ENCODE data around the gene YWHAB.

The YWHAB gene

DNA sequence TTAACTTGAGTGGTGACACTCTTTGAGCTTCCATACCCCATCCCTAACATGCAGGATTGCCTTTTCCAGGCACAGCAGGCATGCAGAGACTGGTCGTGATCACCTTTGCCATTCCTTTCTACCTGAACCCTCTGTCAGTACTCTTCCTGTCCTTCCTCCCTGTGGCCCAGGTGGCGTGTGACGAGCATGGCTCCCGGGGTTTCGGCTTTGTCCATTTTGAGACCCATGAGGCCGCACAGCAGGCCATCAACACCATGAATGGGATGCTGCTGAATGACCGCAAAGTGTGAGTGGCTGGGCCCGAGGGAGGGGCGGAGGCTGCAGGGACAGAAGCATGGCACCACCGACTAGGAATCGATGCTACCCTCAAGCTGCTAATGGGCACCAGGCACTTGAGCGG is 31.1 kb downstream of the YWHAB start:
- DNase-seq = no peak

DNA sequence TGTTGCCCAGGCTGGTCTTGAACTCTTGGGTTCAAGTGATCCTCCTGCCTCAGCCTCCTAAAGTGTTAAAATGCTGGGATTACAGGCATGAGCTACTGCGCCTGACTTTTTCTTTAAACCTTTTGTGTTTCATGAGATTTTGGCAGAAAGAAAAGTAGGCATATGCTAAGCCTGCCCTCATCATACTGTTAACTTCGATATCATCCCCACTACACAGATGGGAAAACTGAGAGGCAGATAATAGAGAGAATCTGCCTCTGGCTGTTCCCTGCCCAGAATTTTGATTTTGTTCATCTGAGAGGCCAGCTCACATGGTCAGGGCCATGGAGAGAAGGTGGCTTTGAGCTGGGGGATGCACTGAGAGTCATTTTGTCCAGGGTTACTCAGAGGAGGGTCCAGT is 31.9 kb downstream of the YWHAB start:
- no peak for DNase-seq

DNA sequence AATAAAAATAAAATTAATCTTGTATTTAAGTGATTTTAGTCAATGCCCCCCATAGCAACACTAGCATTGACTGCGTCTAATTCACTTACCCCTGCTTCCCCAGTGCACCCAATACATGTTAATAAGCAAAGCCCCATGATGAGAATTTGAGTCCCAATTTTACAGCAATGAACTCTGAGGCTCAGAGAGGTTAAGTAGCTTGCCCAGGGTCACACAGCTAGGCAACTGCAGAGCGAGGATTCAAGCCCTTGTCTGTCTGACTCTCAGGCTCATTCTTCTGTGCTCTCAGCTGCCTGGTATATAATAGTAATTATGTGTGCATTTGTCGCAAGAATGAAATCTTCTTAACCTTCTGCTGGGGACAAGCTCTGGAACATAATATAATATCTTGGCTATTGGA is 32.8 kb downstream of the YWHAB start:
- DNase-seq = no peak

DNA sequence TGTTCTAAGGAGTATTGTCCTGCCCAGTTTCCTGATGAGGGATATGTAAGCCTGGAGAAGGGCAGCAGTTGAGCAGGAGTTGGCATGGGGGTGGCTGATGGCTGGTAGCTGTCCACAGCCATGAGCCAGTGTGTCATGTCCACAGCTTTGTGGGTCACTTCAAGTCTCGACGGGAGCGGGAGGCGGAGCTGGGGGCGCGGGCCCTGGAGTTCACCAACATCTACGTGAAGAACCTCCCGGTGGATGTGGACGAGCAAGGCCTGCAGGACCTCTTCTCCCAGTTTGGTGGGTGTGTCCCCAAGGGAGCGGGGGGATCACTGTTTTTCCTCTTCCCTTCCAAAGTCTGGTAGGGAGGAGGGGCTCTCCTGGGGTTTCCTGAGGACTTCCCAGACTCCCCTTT is 33.3 kb downstream of the YWHAB start:
- no peak for DNase-seq

DNA sequence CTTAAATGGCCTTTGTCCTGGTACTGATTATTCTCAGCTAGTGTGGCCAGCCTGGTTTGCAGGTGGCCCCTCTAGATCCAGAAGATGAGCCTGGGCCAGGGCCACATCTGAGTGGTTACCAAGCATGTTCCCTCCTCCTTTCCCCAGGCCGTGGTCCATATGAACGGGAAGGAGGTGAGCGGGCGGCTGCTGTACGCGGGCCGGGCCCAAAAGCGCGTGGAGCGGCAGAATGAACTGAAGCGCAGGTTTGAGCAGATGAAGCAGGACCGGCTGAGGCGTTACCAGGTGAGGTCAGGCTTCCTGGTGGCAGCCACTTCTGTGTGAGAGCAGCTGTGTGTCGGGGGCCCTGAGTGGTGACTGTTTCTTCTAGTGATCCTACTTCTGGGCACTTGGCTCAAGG is 35.9 kb downstream of the YWHAB start:
- no peak for DNase-seq

DNA sequence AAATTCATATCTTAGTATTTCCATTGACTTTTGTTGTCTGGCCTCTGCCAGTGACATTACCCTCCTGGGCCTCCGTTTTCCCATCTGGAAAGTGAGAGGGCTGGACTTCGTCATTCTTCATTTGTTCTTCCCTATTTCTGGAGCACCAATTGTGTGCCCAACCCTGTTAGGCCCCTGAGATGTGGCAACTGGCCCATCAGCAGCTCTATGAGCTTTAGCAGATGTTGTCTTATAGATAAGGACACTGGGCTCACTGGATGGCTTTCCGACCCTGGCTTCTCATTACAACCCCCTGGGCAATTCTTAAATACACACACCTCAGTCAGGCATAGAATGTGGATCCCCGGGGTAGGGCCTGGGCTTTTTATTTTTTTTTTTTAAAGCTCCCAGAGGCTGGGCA is 39.0 kb downstream of the YWHAB start:
- DNase-seq = no peak

DNA sequence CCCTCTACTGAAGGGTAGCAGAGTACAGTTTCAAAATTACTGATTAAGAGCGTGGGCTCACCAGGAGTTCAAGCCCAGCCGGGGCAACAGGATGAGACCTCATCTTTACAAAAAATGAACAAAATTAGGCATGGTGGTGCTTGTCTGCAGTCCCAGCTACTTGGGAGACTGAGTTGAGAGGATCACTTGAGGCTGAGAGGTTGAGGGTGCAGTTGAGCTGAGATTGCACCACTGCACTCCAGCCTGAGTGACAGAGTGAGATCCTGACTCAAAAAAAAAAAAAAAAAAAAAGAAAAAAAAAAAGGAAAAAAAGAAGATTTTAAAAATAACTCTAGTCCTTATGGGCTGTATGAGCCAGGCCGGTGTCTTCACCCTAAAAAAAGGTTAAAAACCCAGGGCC is 43.1 kb downstream of the YWHAB start:
- no peak for DNase-seq

DNA sequence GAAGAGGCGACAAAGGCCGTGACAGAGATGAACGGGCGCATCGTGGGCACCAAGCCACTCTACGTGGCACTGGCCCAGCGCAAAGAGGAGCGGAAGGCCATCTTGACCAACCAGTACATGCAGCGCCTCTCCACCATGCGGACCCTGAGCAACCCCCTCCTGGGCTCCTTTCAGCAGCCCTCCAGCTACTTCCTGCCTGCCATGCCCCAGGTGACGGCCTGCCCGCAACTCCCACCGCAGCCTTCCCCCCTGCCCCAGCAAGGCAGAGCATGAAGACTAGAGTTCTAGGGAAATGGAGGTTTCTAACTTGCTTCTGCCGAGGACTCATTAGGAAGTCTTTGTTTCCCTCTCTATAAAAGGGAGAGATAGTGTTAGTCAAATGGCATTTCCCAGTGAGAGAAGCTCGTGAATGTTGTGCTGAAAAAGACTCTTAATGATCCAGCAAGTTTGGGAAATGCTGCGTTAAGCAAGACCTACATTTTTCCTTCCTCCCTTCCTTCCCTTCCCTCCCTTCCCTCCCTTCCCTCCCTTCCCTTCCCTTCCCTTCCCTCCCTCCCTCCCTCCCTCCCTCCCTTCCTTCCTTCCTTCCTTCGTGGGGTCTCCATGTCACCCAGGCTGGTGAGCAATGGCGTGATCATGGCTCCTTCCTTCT is 45.1 kb downstream of the YWHAB start:
- DNase-seq = no peak

DNA sequence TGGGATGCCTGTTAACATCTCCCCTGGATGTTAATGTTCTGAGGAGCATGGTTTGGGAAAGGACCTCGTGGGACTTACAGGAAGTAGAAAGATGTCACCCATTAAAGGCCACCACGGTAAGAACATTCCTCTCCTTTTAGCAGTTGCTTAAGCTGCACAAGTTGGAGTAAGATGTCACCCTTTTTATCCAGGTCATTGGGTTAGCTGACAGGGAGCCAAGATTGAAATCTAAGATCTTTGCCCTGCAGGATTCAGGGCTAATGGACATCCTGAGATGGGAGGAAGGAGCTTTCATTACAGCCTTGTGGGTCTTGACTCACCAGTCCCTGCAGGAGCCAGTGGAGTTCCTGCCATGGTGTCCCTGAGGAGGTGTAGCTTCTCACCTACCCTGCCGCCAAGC is 46.4 kb downstream of the YWHAB start:
- no peak for DNase-seq

DNA sequence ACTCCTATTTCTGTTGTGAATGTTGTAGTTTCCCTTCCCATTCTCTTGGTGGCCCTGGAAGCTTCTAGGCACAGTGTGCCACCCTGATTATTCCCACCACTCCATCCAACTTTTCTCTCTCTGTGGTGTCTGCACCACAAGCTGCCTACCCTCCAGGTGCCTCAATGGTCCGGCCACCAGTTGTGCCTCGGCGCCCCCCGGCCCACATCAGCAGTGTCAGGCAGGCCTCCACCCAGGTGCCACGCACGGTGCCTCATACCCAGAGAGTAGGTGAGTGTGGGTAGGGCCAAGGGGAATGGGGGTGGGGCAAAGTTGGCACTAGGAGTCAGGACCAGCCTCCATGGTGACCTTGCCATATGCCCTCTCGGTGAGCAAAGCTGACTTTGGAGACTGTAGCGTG is 47.4 kb downstream of the YWHAB start:
- DNase-seq = no peak

DNA sequence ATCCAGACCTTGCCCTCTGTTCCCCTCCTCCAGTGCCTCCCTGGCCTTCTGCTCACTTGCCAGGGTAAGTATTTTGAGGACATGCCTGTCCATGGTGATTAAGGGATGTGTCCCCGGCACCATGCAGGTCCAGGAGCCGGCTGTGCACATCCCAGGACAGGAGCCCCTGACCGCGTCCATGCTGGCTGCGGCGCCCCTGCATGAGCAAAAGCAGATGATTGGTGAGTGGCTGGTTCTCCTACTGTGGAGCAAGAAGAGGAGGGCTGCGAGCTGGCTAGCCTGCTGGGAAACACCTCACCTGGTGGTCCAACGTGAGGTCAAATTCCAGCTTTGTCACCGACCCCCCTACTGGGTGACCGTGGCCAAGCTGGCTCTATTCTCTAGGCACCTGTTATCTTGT is 51.0 kb downstream of the YWHAB start:
- DNase-seq = no peak

DNA sequence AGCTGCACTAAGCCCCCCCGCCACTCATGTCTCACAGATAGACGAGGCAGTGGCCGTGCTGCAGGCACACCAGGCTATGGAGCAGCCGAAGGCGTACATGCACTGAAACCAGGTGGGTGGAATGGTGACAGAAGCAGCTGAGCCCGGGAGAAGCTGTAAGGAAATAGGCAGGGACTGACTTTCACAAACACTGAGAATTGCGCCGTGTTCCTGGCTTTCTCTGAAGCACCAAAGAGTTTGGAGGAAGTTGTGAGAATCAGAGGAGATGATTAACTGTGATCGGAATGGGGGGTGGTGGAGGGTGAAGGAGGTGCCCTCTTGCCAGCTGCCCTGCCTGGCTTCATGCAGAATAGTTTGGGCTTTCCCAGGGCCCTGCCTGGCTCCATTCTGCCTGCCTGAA is 53.1 kb downstream of the YWHAB start:
- DNase-seq = no peak

DNA sequence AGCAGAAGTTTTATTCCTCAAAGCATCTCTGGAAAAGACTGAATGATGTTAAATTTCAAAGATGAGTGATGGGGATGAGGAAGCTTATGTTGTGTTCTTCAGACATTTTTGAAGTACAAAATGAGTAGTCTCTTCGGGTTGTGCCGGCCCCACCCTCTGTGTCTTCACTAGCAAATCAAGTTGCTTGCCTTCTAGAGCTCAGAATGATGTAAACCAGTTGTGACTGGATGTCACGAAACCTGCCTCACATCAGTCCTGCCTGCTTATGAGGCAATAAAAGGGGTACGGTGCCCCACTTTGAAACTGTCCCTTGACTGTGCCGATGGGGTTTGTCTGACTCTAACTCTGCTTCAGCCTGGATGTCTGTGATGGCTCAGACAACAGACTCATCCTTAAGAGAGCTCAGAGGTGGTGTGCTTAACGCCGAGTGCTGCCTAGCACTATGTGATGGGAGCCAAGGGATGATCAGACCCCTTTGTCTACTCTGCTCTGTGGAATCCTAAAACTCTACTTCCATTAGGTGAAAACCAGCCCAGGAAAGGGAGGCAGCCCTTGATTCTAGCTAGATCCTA is 55.7 kb downstream of the YWHAB start:
- no peak for DNase-seq

DNA sequence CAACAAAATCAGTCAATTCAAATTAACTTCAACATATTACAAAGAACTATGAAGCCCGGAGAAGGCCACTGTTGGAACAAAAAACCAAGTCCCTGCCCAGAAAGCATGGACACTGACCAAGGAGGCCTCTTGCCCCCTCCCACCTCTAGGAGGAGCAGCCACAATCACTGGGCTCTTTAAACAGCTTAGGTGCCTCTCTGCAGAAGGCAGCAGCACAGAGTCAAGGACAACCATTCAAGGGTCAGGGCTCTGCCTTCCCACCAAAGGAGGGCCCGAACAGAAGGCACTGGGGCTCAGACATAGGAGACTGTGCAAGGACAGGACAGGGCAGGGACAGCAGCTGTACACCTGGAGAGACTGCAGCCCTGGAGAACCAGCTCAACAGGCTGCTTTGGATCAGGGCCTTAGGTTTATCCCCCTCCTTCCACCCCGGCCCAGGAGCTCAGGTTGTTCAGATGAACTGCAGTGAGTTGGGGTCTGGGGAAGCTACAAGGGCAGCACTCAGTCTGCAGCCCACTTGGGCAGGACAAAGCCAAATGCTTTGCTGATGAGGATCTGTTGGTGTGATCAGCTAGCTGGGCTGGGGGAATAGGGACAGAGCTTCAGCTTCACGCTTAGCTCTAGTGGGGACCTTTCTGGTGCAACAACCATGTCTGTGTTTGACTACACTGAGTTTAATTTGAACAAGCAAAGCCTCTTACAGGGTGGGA is 56.9 kb downstream of the YWHAB start:
- no peak for DNase-seq

DNA sequence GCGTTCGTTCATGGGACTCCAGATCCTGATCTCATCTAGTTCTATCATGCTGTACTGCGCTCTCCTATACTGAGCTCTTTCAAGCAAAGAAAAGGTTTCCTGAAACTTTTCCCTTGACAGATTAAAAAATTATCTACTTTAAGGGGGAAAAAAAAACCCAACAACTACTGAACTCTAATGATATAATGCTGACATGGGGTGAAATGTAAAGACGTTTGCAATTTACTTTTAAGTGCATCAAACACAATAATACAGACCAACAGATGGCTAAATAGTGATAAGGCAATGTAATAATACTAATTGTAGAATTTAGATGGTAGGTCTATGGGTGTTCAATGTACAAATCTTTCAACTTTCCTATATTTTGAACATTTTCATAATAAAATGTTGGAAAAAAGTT is 58.3 kb downstream of the YWHAB start:
- no peak for DNase-seq

DNA sequence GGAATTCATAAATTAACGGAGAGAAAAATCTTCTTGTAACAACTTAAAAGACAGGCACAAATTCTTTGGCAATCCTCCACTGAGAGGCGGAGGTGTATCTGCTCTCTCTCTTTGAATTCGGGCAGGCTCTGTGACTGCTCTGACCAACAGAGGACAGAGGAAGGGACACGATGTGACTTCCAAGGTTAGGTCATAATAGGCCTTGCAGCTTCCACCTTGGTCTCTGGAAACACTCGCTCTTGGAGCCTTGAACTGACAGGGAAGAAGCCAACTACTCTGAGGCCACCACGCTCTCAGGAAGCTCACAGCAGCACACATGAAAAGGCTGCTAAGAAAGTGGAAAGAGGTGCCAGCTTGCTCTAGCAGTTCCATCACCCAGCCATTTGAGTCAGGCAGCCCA is 59.8 kb downstream of the YWHAB start:
- no peak for DNase-seq

DNA sequence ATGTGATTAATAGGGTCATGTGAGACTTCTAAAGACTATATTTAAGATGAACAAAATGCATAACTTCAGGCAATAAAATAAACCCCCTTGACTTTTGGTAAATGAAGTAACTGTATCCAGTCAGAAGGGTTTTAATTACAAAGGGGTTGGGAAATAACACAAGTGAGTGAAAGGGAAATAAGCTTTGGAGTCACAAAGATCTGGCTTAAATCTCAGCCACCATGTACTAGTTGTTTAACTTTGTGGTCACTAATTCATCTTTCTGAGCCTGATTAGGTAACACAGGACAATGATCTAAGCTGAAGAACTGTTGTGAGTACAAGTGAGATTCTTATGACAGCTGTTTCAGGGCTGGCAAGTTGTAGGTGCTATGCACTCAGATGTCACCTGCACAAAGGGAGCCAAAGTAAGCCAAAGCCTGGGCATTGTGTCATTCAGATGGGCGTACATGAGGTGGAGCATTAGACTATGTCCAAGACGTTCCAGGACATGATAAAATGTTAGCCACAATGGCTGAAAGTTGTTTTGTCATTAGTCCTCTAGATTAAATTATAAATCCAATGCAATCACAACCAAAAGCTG is 60.9 kb downstream of the YWHAB start:
- no peak for DNase-seq

DNA sequence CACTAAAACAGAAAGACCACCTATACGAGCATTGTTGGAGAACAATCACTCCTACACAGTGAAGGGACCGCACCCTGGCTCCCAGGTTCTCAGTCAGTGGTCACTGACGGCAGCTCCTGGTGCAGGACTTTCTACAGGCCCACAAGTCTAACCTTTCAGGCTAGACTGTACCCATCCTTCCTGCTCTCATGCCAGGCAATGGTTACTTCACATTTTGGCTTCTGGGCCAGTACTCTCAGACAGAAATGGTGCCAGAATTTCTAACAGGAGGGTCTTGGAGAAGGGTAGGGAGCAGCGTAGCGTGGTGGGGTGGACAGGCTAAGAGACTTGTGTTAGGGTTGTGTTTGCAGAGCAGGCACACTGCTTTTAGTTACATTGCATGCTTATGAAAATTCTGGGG is 62.6 kb downstream of the YWHAB start:
- no peak for DNase-seq

DNA sequence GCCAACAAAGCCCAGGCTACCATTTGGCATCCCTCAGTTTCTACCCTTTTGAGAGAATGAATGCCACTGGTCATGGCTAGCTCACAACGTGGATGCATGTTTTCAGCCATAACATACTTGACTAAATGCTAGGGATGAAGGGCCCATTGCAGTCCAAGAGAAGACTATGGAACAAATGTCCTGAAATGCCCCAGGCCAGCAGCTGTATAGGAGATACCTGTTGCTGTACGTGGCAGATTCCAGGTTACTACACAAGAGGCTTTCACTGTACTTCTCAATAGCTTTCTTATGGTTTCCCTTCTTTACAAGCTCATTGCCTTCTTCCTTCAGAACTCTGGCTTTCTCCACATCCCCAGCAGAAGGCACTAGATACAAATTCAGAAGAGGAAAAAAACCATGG is 63.0 kb downstream of the YWHAB start:
- no peak for DNase-seq

DNA sequence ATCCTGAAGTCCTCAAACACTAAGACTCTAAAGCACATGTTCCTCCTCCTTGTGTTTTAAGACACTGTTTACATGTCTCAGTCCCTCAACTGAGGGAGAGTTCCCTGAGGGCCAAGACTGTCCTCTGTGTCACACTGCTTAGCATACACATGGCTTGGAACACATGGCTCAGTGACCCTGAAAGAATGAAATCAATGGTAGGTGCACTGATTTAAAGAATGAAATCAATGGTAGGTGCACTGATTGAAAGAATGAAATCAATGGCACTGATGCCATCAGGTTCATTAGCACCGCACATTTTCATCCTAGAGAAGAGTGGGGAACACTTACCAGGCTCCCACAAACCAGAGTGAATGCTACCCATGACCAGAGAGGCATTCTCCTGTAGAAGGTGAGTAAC is 64.9 kb downstream of the YWHAB start:
- DNase-seq = no peak

DNA sequence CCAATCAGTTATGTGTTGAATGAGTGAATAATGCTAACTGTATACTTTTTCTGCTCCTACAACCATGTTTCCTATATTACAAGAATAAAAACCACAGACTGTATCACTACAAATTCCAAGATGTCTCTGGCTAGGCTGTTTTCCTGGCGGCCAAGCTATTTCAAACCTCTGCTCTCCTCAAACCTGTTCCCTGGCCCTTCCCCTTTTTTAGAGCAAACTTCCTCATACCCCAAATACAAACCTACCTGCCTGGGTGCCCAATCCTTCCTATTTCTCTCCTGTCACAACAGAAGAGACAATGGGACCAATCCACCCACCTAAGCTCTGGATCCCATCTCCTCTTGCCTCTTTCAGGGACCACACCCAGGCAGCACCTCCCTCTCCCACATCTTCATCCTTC is 67.2 kb downstream of the YWHAB start:
- DNase-seq = no peak

DNA sequence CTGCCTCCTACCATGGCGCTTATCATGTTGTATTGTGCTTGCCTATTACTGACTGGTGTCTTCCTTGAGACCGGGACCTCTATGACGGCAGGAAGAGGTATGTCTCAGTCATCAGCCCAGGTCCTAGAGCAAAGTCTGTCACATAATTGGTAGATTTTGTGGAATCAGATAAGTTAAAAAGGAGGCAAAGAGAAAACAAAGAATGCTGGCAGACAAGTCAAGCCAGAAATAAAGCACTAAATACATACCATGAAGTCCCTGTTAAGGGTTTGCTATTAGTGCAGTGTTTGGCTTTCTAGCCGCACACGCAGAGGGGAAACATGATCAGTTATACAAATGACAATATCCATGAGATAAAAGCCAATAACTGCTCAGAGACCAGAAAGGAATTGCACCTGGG is 68.7 kb downstream of the YWHAB start:
- DNase-seq = no peak

DNA sequence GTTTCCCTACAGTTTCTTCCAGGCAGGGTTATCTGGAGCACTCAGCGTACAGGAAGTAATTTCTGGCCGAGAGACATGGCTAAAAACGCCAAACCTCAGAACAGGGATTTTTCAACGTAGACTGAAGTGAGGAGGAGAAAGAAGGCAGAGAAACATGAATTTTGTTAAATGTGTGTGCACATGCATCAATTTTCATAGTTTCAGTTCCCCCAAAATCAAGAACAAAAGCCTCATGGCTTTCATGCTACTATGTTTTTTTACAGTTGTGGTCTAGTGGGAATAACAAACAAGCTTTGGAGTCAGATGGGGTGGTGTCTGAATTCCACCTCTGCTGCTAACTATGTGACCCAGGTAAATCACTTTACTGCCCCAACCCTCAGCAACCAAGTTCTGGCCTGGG is 69.8 kb downstream of the YWHAB start:
- no peak for DNase-seq

DNA sequence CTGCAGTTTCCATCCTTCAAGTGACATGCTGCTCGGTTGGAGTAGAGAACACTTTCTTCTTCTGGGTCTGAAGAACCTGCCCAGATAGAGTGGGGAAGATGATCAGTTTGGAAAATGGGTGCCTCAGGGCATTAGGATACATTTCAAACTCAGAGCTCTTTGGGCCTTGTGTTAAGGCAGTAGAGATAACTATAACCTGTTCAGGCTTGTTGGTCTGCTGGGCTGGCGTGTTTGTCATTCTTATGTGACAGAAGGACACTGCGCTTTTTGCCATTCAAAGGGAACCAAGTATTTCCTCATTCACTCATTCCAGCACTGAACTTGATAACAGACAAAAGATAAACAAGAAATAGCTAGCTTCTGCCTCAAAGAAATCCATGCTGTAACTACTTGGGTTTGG is 70.9 kb downstream of the YWHAB start:
- no peak for DNase-seq
